Ureter (tissue), 1 donor: ENCODE results near the gene GIMAP1. TPM values are rescaled to one million over a fixed set of nuclear protein-coding genes. Genes with fewer than 3 reads are reported as not detected.

Experiments used
- DNase-seq: peaks from one replicate; pipeline ENCODE4 v3.0.0-alpha.2; 2020; ENCODE audit warnings: low spot score
- total RNA-seq: library from RNA; stranded (reverse); gene quantifications from one replicate; pipeline ENCODE4 v1.2.4, GENCODE V29; 2023
- donor health status: DM: yes; HTN: yes; CAD: no.

GIMAP1 gene
- total RNA-seq, 1 donor from 2014 or later, result 3.5 TPM

GRCh38 chr7:150722431-150722931 lies 6.1 kb downstream of the GIMAP1 start:
- no peak for DNase-seq

- no peak for DNase-seq
Observed at GRCh38 chr7:150723467-150723866, 7.1 kb downstream of the GIMAP1 start.

- no peak for DNase-seq
Observed at GRCh38 chr7:150727381-150727780, 11.0 kb downstream of the GIMAP1 start.

- DNase-seq, result no peak
Observed at GRCh38 chr7:150728011-150728410, 11.6 kb downstream of the GIMAP1 start.

- no peak for DNase-seq
Observed at GRCh38 chr7:150728609-150729008, 12.2 kb downstream of the GIMAP1 start.

DNA sequence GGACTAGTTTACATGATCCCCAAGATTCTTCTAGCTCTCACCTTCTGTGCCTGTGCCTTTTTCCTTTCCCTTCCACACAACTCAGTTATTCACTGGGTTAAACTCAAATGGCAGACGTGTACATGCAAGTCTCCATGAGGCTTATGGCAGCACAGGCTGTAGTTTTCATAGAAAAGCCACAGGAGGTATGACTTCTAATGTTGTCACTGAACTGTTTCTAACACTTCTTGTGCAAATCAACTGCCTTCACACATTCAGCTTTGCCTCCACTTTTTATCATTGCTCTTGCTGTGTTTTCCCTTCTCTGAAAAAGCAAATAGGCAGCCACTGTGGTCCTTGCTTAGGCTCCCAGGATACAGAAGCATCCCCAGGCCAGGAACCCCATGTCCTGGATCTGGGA lies 15.5 kb downstream of the GIMAP1 start:
- DNase-seq, result no peak

- DNase-seq, result no peak
Observed at GRCh38 chr7:150732786-150733481, 16.5 kb downstream of the GIMAP1 start.

DNA sequence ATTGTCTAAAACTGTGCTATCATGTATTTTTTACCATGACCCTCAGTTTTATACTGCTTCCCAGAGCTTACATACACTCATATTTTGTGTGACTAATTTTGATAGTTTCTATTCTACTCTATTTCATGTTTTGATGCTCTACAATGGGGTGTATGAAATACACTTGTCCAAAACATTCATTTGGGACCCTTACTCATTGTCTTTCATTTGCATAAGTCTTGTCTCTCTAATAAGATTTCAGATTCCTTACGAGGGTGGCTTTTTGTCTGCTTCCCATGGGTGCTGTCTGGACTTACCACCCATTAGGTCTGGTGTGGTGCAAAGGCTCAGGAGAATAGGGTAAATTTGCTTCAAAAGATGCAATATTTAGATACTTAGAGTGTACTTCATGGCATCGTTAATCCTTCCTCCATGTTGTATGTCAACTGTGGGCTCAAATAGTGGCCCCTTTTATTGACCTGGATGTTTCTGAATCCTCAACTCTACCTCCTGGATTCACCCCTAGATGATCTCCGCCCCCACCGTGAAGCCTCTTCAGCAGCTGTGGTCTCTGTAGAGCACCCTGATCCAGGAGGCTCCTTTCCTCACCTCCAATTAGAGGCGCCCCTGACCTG lies 17.2 kb downstream of the GIMAP1 start:
- no peak for DNase-seq

DNA sequence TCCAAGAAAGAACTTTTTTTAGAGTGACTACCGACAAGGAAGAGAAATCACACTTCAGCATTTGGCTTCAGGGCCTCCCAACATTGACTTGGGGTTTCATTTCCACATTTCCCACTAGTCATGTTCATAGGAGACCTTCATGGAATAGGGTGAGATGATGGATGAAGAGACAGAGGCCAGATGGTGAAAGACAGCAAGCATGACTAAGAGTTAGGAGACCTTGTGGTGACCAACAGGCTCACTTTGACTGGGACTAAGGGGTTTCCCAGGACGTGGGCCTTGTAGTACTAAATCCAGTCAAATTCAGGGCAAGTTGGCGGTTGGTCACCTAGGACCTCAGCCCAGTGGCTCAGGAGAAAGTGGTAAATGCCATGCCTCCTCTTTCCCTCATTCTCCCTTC lies 17.8 kb downstream of the GIMAP1 start:
- DNase-seq, result no peak

DNA sequence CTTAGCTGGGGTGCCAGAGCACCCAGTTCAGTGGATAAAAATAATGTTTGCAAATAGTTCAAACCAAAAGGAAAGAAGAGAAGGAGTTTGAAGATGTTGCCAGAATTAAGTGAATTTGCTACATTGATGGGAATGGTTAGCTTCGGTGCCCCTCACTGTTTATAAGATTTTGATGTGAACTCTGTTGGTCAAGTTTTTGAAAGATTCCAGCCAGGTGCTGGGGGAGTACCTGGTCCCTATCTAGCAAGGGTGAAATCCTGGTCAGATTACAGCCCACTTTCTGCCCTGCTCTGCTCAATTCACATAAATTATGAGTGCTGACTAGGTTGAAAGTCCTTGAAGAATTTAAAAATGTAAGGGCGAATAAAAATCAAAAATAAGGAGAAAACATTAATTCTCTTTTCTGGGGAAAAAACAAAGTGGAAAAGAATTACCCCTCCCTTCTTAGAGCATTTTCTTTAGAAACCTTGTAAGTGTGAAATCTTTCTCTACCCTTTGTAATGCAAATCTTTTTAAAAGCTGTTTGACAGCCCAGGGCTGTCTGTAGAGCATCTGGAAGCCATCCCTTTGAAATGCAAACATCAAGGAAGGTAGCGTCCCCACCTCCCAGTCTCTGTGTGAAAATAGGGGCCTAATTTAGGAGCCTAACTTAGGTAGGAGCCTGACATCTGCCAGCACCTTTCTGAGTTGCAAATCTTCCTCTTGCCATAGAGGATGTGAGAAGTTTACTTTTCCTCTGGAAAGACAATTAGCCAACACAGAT lies 19.4 kb downstream of the GIMAP1 start:
- no peak for DNase-seq

- no peak for DNase-seq
Observed at GRCh38 chr7:150736864-150737263, 20.5 kb downstream of the GIMAP1 start.

GRCh38 chr7:150737265-150738055 lies 21.0 kb downstream of the GIMAP1 start, which contains the start of gene GIMAP5:
Gene GIMAP5 (plus strand): TSS chr7:150737418. CDS start chr7:150740885, 3,467 bp downstream.
- no peak for DNase-seq

DNA sequence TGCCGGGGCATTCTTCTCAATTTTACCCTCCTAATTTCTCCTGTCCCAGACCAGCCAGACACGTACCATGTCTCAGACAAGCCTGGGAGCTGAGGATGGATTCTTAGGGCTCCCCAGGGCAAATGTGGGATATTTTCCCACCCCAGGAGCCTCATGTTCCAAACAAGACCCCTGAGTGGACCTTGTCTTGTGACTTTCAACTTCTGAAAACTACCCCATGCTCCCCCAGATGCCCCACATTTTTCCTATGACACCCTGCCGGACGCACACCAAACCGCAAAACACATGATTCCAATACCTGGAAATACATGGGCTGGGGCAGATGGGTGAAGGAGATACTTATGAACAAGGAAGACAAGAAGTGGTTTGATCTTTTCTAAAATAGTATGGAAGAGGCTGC lies 21.7 kb downstream of the GIMAP1 start:
- no peak for DNase-seq

- no peak for DNase-seq
Observed at GRCh38 chr7:150738591-150739001, 22.2 kb downstream of the GIMAP1 start.

- DNase-seq, result no peak
Observed at GRCh38 chr7:150739033-150739432, 22.6 kb downstream of the GIMAP1 start.

GRCh38 chr7:150740053-150740452 lies 23.6 kb downstream of the GIMAP1 start:
- DNase-seq, result no peak

DNA sequence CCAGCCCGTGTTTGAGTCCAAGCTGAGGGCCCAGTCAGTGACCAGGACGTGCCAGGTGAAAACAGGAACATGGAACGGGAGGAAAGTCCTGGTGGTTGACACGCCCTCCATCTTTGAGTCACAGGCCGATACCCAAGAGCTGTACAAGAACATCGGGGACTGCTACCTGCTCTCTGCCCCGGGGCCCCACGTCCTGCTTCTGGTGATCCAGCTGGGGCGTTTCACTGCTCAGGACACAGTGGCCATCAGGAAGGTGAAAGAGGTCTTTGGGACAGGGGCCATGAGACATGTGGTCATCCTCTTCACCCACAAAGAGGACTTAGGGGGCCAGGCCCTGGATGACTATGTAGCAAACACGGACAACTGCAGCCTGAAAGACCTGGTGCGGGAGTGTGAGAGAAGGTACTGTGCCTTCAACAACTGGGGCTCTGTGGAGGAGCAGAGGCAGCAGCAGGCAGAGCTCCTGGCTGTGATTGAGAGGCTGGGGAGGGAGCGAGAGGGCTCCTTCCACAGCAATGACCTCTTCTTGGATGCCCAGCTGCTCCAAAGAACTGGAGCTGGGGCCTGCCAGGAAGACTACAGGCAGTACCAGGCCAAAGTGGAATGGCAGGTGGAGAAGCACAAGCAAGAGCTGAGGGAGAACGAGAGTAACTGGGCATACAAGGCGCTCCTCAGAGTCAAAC lies 26.0 kb downstream of the GIMAP1 start:
- DNase-seq, result no peak

- no peak for DNase-seq
Observed at GRCh38 chr7:150744041-150744656, 27.7 kb downstream of the GIMAP1 start.

GRCh38 chr7:150745086-150745485 lies 28.7 kb downstream of the GIMAP1 start:
- DNase-seq, result no peak

GRCh38 chr7:150745876-150746275 lies 29.5 kb downstream of the GIMAP1 start:
- DNase-seq, result no peak

DNA sequence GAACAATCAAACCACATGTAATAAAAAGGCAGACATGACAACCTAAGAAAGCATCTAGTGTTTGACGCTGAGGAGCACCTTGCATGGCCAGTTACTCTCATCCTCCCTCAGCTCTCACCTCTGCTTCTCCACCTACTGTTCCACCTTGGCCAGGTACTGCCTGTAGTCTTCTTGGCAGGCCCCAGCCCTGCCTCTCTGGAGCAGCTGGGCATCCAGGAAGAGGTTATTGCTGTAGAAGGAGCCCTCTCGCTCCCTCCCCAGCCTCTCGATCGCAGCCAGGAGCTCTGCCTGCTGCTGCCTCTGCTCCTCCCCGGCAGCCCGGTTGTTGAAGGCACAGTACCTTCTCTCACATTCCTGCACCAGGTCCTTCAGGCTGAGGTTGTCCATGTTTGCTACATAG lies 30.5 kb downstream of the GIMAP1 start:
- no peak for DNase-seq
